Progenitor cell of endocrine pancreas (in vitro differentiated cells): ENCODE data around the gene KCNK1. TPM values are rescaled to one million over a fixed set of nuclear protein-coding genes. Genes with fewer than 3 reads are reported as not detected.

ENCODE experiments used
- DNase-seq: peaks from one replicate; pipeline ENCODE4 v3.0.0; 2021; ENCODE audit warnings: low spot score; ENCODE audit not compliant: unreplicated experiment
- H3K27ac Mint-ChIP-seq: 2 replicates; pipeline ENCODE4 v1.8.0; 2021; ENCODE audit warnings: mild to moderate bottlenecking, moderate library complexity, mixed read lengths
- H3K27me3 Mint-ChIP-seq: 2 replicates; pipeline ENCODE4 v1.8.0; 2021; ENCODE audit warnings: mixed read lengths
- H3K36me3 Mint-ChIP-seq: 2 replicates; pipeline ENCODE4 v1.8.0; 2022; ENCODE audit warnings: mixed read lengths; ENCODE audit not compliant: insufficient read depth
- H3K4me1 Mint-ChIP-seq: 2 replicates; pipeline ENCODE4 v1.8.0; 2021; ENCODE audit warnings: low read depth, mixed read lengths
- H3K4me3 Mint-ChIP-seq: 2 replicates; pipeline ENCODE4 v1.8.0; 2021; ENCODE audit warnings: low read depth, mild to moderate bottlenecking, moderate library complexity, mixed read lengths
- H3K9me3 Mint-ChIP-seq: 2 replicates; pipeline ENCODE4 v1.8.0; 2021; ENCODE audit warnings: low read depth, mixed read lengths
- CTCF ChIP-seq: fragments of 200-600 bp; sonication (generic); IDR thresholded peaks from one replicate; pipeline ENCODE4 v1.5.0; 2021; ENCODE audit warnings: antibody characterized with exemption, mild to moderate bottlenecking; ENCODE audit not compliant: unreplicated experiment
- total RNA-seq: library from RNA; stranded (reverse); gene quantifications from 2 replicates; pipeline ENCODE4 v1.2.1, GENCODE V29; 2021

Gene KCNK1
- total RNA-seq, 1 donor from 2014 or later: 9.7 TPM

GRCh38 chr1:233598891-233599541 lies 14.9 kb upstream of the KCNK1 start:
- Mint-ChIP-seq H3K9me3 (no peaks in the 10 kb centered on the region), H3K36me3 (no peaks in the 10 kb centered on the region), H3K4me3 (no peak overlapping the region), H3K27me3 (peaks cover 9% of the 10 kb centered on the region), H3K4me1 (peaks cover 6% of the 10 kb centered on the region), H3K27ac (no peak overlapping the region)
- no peak for TF ChIP-seq CTCF
- DNase-seq: no peak

- TF ChIP-seq CTCF: no peak
These were observed 14.3 kb upstream of the KCNK1 start for GRCh38 chr1:233599542-233600073.

GRCh38 chr1:233600488-233600887 lies 13.4 kb upstream of the KCNK1 start:
- no peak for TF ChIP-seq CTCF
- no peaks in the 10 kb centered on the region for H3K36me3 Mint-ChIP-seq
- H3K4me3 Mint-ChIP-seq: no peak overlapping the region
- H3K27ac Mint-ChIP-seq: peak overlapping the region; percentile 1
- no peaks in the 10 kb centered on the region for H3K9me3 Mint-ChIP-seq
- H3K4me1 Mint-ChIP-seq: peaks cover 6% of the 10 kb centered on the region
- DNase-seq: no peak
- H3K27me3 Mint-ChIP-seq: peaks cover 9% of the 10 kb centered on the region

More at GRCh38 chr1:233599542-233600073, 14.3 kb upstream of the KCNK1 start:
- H3K27ac Mint-ChIP-seq: no peak overlapping the region
- no peak for DNase-seq
- H3K36me3 Mint-ChIP-seq: no peaks in the 10 kb centered on the region
- H3K9me3 Mint-ChIP-seq: no peaks in the 10 kb centered on the region
- peaks cover 6% of the 10 kb centered on the region for H3K4me1 Mint-ChIP-seq
- H3K27me3 Mint-ChIP-seq: peaks cover 9% of the 10 kb centered on the region
- no peak overlapping the region for H3K4me3 Mint-ChIP-seq

- no peaks in the 10 kb centered on the region for H3K9me3 Mint-ChIP-seq
- peaks cover 15% of the 10 kb centered on the region for H3K27me3 Mint-ChIP-seq
- H3K27ac Mint-ChIP-seq: no peak overlapping the region
- peaks cover 6% of the 10 kb centered on the region for H3K4me1 Mint-ChIP-seq
- no peak for DNase-seq
- no peak overlapping the region for H3K4me3 Mint-ChIP-seq
- H3K36me3 Mint-ChIP-seq: no peaks in the 10 kb centered on the region
- TF ChIP-seq CTCF: no peak
These were observed 10.4 kb upstream of the KCNK1 start for GRCh38 chr1:233603478-233603877.

- no peak for TF ChIP-seq CTCF
- Mint-ChIP-seq H3K27me3 (peaks cover 19% of the 10 kb centered on the region), H3K27ac (no peak overlapping the region), H3K4me1 (no peaks in the 10 kb centered on the region), H3K36me3 (no peaks in the 10 kb centered on the region), H3K9me3 (no peaks in the 10 kb centered on the region), H3K4me3 (no peak overlapping the region)
- DNase-seq: no peak
These were observed 8.7 kb upstream of the KCNK1 start for GRCh38 chr1:233605205-233605604.
